Sigmoid colon (tissue), 4 donors: ENCODE data around the gene RARRES2.
"Not testable (repeated sequence)": the region's sequence is repeated elsewhere in the genome, so short reads cannot be mapped to it uniquely, and the experiment has no call there.

Source experiments
- EP300 ChIP-seq, 4 donors: sonication (generic); formaldehyde crosslinking; IDR thresholded peaks; one replicate each; pipeline ENCODE4 v1.6.1; 2017; ENCODE audit warnings: antibody characterized with exemption in 4 of 4
- POLR2A ChIP-seq, 2 donors: fragments of 450-650 bp; IDR thresholded peaks; one replicate each; pipeline ENCODE4 v1.6.1; 2016; ENCODE audit warnings: antibody characterized with exemption in 2 of 2, mild to moderate bottlenecking in 2 of 2, moderate library complexity in 2 of 2
- TF ChIP-seq, protein P1 (sequence below), 4 experiments: fragments of 450-650 bp in 3 of 4; fragments of 200-600 bp in 1 of 4; IDR thresholded peaks; one replicate each; pipeline ENCODE4 v1.5.1; 2016 to 2019; ENCODE audit warnings: antibody characterized with exemption in 4 of 4, mild to moderate bottlenecking in 3 of 4, moderate library complexity in 2 of 4

- TF ChIP-seq, protein P1, sequence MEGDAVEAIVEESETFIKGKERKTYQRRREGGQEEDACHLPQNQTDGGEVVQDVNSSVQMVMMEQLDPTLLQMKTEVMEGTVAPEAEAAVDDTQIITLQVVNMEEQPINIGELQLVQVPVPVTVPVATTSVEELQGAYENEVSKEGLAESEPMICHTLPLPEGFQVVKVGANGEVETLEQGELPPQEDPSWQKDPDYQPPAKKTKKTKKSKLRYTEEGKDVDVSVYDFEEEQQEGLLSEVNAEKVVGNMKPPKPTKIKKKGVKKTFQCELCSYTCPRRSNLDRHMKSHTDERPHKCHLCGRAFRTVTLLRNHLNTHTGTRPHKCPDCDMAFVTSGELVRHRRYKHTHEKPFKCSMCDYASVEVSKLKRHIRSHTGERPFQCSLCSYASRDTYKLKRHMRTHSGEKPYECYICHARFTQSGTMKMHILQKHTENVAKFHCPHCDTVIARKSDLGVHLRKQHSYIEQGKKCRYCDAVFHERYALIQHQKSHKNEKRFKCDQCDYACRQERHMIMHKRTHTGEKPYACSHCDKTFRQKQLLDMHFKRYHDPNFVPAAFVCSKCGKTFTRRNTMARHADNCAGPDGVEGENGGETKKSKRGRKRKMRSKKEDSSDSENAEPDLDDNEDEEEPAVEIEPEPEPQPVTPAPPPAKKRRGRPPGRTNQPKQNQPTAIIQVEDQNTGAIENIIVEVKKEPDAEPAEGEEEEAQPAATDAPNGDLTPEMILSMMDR (IDR thresholded peaks at IDR 0.05) = not testable (repeated sequence)
- TF ChIP-seq POLR2A, EP300 (IDR thresholded peaks at IDR 0.05): not testable (repeated sequence)
Observed at GRCh38 chr7:150305903-150306284, 35.5 kb downstream of the RARRES2 start.
